Measurements from ENCODE around the gene EPS8L2. TPM values are rescaled to one million over a fixed set of nuclear protein-coding genes. Genes with fewer than 3 reads are reported as not detected.
A peak's percentile ranks its signal among the peaks of the same experiment; 100 is the strongest.

EPS8L2 gene
- total and polyA plus RNA-seq, 2 of the 13 experiments (the other 11 are each of a cell fraction or from before 2014, with no cell fraction given): 89.3 to 416 TPM

- TF ChIP-seq ARID4A (CRISPR knock-in tag; IDR thresholded peaks at IDR 0.05; ENCODE audit: borderline replicate concordance) (peak; percentile 90), ZNF687 (CRISPR knock-in tag; IDR thresholded peaks at IDR 0.05) (peak; percentile 97), ZNF44 (CRISPR knock-in tag; IDR thresholded peaks at IDR 0.05) (no peak), HOXA3 (CRISPR knock-in tag; IDR thresholded peaks at IDR 0.05) (peak; percentile 59), AHR (CRISPR knock-in tag; IDR thresholded peaks at IDR 0.05) (no peak), ELF4 (CRISPR knock-in tag; IDR thresholded peaks at IDR 0.05; ENCODE audit: borderline replicate concordance) (no peak), ZNF296 (CRISPR knock-in tag; conservative IDR thresholded peaks at IDR 0.05) (peak; percentile 80), KDM6A (CRISPR knock-in tag; IDR thresholded peaks at IDR 0.05; ENCODE audit: low read depth) (peak; percentile 82), ZNF773 (CRISPR knock-in tag; IDR thresholded peaks at IDR 0.05; ENCODE audit: borderline replicate concordance) (no peak; the same call in 1 of the 2 replicates), ZNF430 (CRISPR knock-in tag; IDR thresholded peaks at IDR 0.05) (peak; percentile 96; the same call in 1 of the 2 replicates), CENPBD1 (CRISPR knock-in tag; IDR thresholded peaks at IDR 0.05; ENCODE audit: borderline replicate concordance, low read depth) (no peak), ZNF563 (CRISPR knock-in tag; IDR thresholded peaks at IDR 0.05) (0 out of 2 replicates have a peak, but pooled peaks have one; percentile 38), MAFK (conservative IDR thresholded peaks at IDR 0.05 in 1 of 2, IDR thresholded peaks at IDR 0.05 in 1 of 2; ENCODE audit: low read length in 2 of 2) (no peak), MAZ (IDR thresholded peaks at IDR 0.05; ENCODE audit: borderline replicate concordance, low read depth, low read length) (peak; percentile 34; the same call in 1 of the 2 replicates), MAZ (CRISPR knock-in tag; IDR thresholded peaks at IDR 0.05; ENCODE audit: low read depth) (peak; percentile 97), STAT6 (CRISPR knock-in tag; IDR thresholded peaks at IDR 0.05; ENCODE audit: borderline replicate concordance) (peak; percentile 80; the same call in 1 of the 2 replicates)
Measured at GRCh38 chr11:706957-707816, 1.2 kb downstream of the EPS8L2 start (continued).

Data from HepG2 (cell line).